PC-9 (cell line): ENCODE measurements around the gene COL27A1. TPM values are rescaled to one million over a fixed set of nuclear protein-coding genes. Genes with fewer than 3 reads are reported as not detected.

Source experiments
- BruUV-seq: library from RNA; stranded (reverse); fragments of 400-500 nt; replicated peaks from 2 replicates; lab custom pipeline; 2021; lab: Mats Ljungman, UMichigan
- CTCF ChIA-PET: fragments of 300-600 bp; sonication (Branson Sonifier 250); formaldehyde crosslinking; loops from one replicate; lab custom pipeline; 2022; ENCODE audit warnings: antibody characterized with exemption; lab: Charles Lee
- POLR2A ChIA-PET: fragments of 300-600 bp; sonication (Branson Sonifier 250); formaldehyde crosslinking; loops from one replicate; lab custom pipeline; 2022; ENCODE audit warnings: antibody characterized with exemption; ENCODE audit not compliant: unreplicated experiment; lab: Charles Lee
- DNase-seq, 2 experiments: peaks; one replicate each; pipeline versions ENCODE4 v3.0.0 to v3.0.0-alpha.2; 2015 to 2022; ENCODE audit warnings: mixed read lengths in 1 of 2
- H2AFZ ChIP-seq: fragments of 200-600 bp; sonication (generic); 2 replicates; pipeline ENCODE4 v1.8.1; 2017; ENCODE audit warnings: antibody characterized with exemption
- H3F3A ChIP-seq: fragments of 200-600 bp; sonication (generic); 2 replicates; pipeline ENCODE4 v1.8.1; 2017; ENCODE audit warnings: antibody characterized with exemption, mild to moderate bottlenecking, low read depth; ENCODE audit not compliant: insufficient read depth
- H3K27ac ChIP-seq: fragments of 200-600 bp; sonication (generic); 2 replicates; pipeline ENCODE4 v1.6.1; 2016; ENCODE audit warnings: mixed run types
- H3K27me3 ChIP-seq: fragments of 200-600 bp; sonication (generic); 2 replicates; pipeline ENCODE4 v1.6.1; 2016; ENCODE audit warnings: low read depth, mixed run types; ENCODE audit not compliant: insufficient read depth
- H3K36me3 ChIP-seq: fragments of 200-600 bp; sonication (generic); 2 replicates; pipeline ENCODE4 v1.6.1; 2016; ENCODE audit warnings: low read depth, mixed run types
- H3K4me1 ChIP-seq: fragments of 200-600 bp; sonication (generic); replicated peaks from 2 replicates; pipeline ENCODE4 v1.6.1; 2016; ENCODE audit warnings: mixed run types; ENCODE audit not compliant: insufficient read depth
- H3K4me2 ChIP-seq: fragments of 200-600 bp; sonication (generic); 2 replicates; pipeline ENCODE4 v1.6.1; 2017; ENCODE audit warnings: mixed run types
- H3K4me3 ChIP-seq: fragments of 200-600 bp; sonication (generic); 2 replicates; pipeline ENCODE4 v1.6.1; 2016; ENCODE audit warnings: mixed run types
- H3K79me2 ChIP-seq: fragments of 200-600 bp; sonication (generic); 2 replicates; pipeline ENCODE4 v1.6.1; 2017; ENCODE audit warnings: low read depth, mixed run types
- H3K9me2 ChIP-seq: fragments of 200-600 bp; sonication (generic); 2 replicates; pipeline ENCODE4 v1.8.1; 2017; ENCODE audit warnings: mild to moderate bottlenecking; ENCODE audit not compliant: insufficient read depth
- H3K9me3 ChIP-seq: fragments of 200-600 bp; sonication (generic); 2 replicates; pipeline ENCODE4 v1.8.1; 2016; ENCODE audit warnings: low read depth; ENCODE audit not compliant: insufficient read depth
- H4K20me1 ChIP-seq: fragments of 200-600 bp; sonication (generic); 2 replicates; pipeline ENCODE4 v1.8.1; 2017; ENCODE audit not compliant: insufficient read depth
- CTCF ChIP-seq: fragments of 200-600 bp; sonication (generic); conservative IDR thresholded peaks from 2 replicates; pipeline ENCODE4 v1.6.1; 2017; ENCODE audit warnings: mixed run types, antibody characterized with exemption, mild to moderate bottlenecking, moderate library complexity
- EZH2 ChIP-seq: fragments of 200-600 bp; sonication (generic); IDR thresholded peaks from 2 replicates; pipeline ENCODE4 v1.8.0; 2017; ENCODE audit warnings: antibody characterized with exemption, low read depth
- intact Hi-C: fragments of 100-400 bp; cut with micrococcal nuclease; formaldehyde crosslinking; loops from one replicate; pipeline ENCODE4 v1.10.0; 2022; ENCODE audit not compliant: unreplicated experiment
- total RNA-seq: library from RNA; stranded (reverse); gene quantifications from 2 replicates; pipeline ENCODE4 v1.2.3, GENCODE V29; 2021

The COL27A1 gene
- total RNA-seq, 1 experiment from 2014 or later = 0.39 TPM

- H3K9me3 ChIP-seq = no peaks in the 10 kb centered on the region
- H2AFZ ChIP-seq = no peak overlapping the region
- H3K4me2 ChIP-seq = no peak overlapping the region
- H3K4me3 ChIP-seq = no peak overlapping the region
- no peaks in the 10 kb centered on the region for H3F3A ChIP-seq
- H3K36me3 ChIP-seq = no peaks in the 10 kb centered on the region
- no peak overlapping the region for H3K27ac ChIP-seq
- ChIA-PET CTCF (no interaction called here), POLR2A (no interaction called here)
- no peaks in the 10 kb centered on the region for H3K79me2 ChIP-seq
- no peaks in the 10 kb centered on the region for H3K9me2 ChIP-seq
- intact Hi-C loops = no loop called here
- BruUV-seq = no TSS peak
- no peaks in the 10 kb centered on the region for H3K4me1 ChIP-seq
- TF ChIP-seq EZH2 (no peak), CTCF (no peak)
- H4K20me1 ChIP-seq = no peaks in the 10 kb centered on the region; the same call in 1 of the 2 replicates
- no peak for DNase-seq
- H3K27me3 ChIP-seq = peaks cover 30% of the 10 kb centered on the region
These were observed 115.0 kb downstream of the COL27A1 start for GRCh38 chr9:114270120-114270975.

- Histone ChIP-seq H3K36me3 (no peaks in the 10 kb centered on the region), H3K4me1 (peaks cover 8% of the 10 kb centered on the region), H4K20me1 (no peaks in the 10 kb centered on the region; the same call in 1 of the 2 replicates), H3K4me2 (no peak overlapping the region), H3F3A (peaks cover 3% of the 10 kb centered on the region; the same call in 1 of the 2 replicates), H3K9me3 (no peaks in the 10 kb centered on the region), H2AFZ (no peak overlapping the region), H3K27me3 (peaks cover 22% of the 10 kb centered on the region), H3K4me3 (no peak overlapping the region), H3K79me2 (no peaks in the 10 kb centered on the region), H3K9me2 (no peaks in the 10 kb centered on the region), H3K27ac (no peak overlapping the region)
- POLR2A ChIA-PET = no interaction called here
- CTCF ChIA-PET = no interaction called here
- no peak for DNase-seq
- BruUV-seq = no TSS peak
- TF ChIP-seq CTCF (peak; percentile 29; the same call in 1 of the 2 replicates), EZH2 (no peak)
- intact Hi-C loops = no loop called here
These were observed 116.5 kb downstream of the COL27A1 start for GRCh38 chr9:114271556-114272510.

GRCh38 chr9:114272739-114273431, 117.5 kb downstream of the COL27A1 start:
- no peaks in the 10 kb centered on the region for H3K36me3 ChIP-seq
- H3K9me2 ChIP-seq = no peaks in the 10 kb centered on the region
- no peak for DNase-seq
- no peaks in the 10 kb centered on the region for H3K9me3 ChIP-seq
- H3K79me2 ChIP-seq = no peaks in the 10 kb centered on the region
- H3K27me3 ChIP-seq = peaks cover 12% of the 10 kb centered on the region
- POLR2A ChIA-PET = no interaction called here
- no TSS peak for BruUV-seq
- intact Hi-C loops = no loop called here
- no peak overlapping the region for H3K4me2 ChIP-seq
- H3F3A ChIP-seq = peaks cover 8% of the 10 kb centered on the region; the same call in 1 of the 2 replicates
- TF ChIP-seq CTCF (no peak), EZH2 (no peak)
- no peak overlapping the region for H3K4me3 ChIP-seq
- no peak overlapping the region for H3K27ac ChIP-seq
- CTCF ChIA-PET = no interaction called here
- no peaks in the 10 kb centered on the region; the same call in 1 of the 2 replicates for H4K20me1 ChIP-seq
- H3K4me1 ChIP-seq = peaks cover 18% of the 10 kb centered on the region
- no peak overlapping the region for H2AFZ ChIP-seq
